Fibroblast of skin of scalp (primary cell): ENCODE measurements around the gene FUT7.
"Not testable (repeated sequence)": the region's sequence is repeated elsewhere in the genome, so short reads cannot be mapped to it uniquely, and the experiment has no call there.

ENCODE experiments used
- DNase-seq: peaks from one replicate; pipeline ENCODE4 v3.0.0-alpha.2; 2013

FUT7 gene

DNA sequence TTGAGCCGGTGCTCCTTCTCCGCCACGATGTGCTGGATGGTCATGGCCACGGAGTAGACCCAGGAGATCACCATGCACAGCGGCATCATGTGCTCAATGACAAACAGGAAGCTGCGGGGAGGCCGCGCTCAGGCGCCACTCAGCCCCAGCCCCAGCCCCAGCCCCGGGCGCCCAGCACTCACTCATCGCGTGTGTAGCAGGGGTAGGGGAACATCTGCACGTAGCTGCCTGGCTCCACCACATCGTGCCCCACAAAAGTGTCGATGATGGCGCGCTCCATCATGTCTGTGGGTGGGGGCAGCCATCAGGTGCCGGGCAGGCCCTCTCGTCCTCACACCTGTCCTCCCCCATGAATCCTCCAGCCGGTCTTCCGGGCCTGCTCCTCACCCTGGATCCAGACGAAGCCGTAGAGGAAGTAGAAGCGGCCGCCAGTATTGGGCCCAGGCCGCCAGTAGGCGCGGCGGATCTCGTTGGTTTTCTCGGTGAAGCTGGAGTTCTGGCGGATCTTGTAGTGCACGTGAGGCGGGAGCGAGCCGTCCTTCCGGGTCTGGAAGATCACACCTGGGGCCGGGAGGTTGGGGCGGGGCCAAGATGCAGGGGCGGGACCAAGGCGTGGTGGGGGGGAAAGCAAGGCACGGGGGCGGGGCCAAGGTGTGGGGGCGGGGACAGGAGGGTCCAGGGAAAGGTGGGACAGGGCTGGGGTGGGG is 13.9 kb downstream of the FUT7 start:
- no peak for DNase-seq

DNA sequence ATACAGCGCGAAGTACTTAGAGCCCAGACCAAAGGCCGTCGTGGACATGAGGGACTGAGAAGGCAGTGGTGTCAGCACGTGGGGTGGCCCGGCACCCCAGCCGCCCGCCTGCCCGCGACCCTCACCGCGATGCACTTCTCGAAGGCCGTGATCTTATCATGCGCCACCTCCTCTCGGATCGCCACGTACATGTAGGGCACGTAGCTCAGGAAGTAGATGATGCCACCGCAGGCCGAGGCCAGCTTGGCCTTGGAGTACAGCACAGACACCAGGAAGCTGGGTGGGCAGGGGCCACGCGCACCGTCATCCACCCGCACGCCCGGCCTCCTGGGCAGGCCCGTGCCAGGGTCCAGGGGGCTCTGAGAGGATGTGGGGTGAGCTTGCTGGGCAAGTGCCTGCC is 14.8 kb downstream of the FUT7 start:
- DNase-seq, result no peak

DNA sequence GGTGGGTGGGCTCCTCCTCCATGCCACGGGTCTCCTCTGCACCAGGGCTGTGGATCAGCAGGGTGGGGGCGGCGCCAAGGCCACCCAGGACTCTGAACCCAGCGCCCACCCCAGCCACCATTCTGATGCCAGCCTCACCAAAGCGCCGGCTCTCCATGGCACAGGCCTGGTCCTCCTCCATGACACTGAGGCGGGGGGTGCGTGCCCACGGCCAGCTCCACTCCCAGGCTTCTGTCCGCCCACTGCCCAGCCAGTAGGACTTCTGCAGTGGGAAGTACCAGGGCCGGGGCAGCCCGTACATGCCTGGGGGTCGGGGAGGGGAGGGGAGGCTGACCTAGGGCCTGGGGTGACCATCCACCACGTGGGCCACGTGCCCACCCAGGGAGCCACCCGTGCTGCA is 15.5 kb downstream of the FUT7 start:
- DNase-seq, result no peak

DNA sequence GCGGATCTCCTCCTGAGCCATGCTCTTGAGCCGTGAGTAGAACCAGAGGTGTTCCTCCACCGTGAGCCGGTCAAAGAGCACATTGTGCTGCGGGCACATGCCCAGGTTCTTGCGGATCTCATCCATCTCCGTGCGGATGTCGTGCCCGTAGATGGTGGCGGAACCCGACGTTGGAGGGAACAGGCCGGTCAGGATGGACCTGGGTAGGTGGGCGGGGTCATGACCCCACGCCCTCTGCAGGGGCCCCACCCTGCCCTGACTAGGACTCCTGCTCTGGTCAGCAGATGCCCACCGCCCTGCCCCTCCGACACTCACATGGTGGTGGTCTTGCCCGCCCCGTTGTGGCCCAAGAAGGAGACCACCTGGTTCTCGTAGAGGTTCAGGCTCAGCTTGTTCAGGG is 15.9 kb downstream of the FUT7 start:
- no peak for DNase-seq

DNA sequence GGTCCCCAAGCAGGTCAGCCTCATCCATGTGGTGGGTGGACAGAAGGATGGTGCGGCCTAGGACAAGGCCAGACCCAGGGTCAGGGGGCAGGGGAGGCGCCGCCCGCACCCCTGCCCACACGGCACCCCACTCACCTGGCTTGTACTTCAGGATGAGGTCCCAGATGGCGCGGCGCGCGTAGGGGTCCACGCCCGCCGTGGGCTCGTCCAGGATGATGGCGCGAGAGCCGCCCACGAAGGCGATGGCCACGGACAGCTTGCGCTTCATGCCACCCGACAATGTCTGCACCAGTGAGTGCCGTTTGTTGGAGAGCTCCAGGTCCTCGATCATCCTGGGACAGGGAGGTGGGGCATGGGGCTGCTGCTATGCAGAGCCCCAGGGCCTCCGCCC is 16.4 kb downstream of the FUT7 start:
- DNase-seq, result no peak

DNA sequence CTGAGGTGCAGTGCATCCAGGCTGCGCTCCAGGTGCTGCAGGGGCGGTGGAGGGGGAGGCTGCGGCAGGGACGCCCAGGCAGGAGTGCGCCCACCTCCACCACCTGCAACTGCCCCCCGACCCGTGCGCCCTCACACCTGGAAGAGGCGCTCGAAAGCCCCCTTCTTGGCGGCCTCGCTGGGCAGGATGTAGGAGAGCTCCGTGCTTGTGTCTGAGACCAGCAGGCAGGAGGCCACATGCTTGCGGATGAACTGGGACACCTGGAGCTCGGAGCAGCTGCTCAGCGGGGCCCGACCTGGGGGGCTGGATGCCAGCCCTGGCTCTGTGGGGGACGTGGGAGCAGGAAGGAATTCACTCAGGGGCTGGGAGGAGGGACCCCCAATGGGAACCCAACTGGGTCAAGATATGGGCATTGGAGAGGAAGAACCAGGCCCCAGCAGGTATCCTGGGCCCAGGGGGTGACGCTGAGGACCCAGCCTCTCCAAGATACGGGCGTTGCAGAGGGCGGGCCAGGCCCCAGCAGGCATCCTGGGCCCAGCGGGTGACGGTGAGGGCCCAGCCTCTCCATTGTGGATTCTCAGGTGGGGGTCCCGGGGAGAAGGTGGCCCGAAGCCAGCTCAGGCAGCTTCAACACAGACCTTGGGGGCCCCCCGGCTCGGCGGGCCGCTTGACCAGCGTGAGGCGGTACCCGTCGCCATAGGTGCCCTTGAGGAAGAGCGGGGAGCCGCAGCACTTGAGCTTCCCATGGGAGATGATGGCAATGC is 16.9 kb downstream of the FUT7 start:
- DNase-seq, result no peak

DNA sequence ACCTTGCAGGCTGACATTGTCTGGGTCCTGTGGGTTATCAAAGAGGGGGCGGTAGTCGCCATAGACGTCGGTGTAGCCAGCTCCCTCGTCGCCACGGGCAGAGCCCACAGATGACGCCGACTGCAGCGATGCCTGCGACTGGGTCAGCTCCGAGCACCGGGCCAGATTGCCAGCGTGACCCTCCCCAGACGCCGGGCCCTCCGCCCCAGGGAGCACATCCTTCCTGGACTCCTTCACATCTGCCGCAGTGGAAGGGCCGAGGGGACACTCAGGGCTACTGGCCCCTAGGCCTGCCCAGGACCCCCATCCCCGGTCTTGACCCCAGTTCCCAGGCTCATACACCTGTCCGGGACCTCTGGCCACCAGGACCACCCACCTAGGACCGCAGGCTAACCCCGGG is 17.7 kb downstream of the FUT7 start:
- DNase-seq, result no peak

DNA sequence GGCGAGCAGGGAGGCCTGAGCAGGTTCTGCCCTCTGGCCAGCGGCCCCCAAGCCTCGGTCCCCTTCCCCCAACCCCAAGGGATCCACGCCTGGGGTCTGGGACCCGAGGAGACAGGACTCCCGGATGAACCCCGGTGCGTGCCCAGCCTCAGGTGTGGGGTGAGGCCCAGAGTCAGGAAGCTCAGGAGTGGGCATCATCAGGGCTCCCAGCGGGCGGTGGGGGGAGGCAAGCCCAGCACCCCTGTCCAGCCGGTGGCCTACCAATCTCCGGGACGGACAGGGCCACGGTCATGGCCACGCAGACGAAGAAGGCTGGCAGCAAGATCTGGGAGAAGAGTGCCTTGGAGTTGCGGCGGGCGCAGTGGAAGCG is 18.3 kb downstream of the FUT7 start:
- DNase-seq, result no peak

DNA sequence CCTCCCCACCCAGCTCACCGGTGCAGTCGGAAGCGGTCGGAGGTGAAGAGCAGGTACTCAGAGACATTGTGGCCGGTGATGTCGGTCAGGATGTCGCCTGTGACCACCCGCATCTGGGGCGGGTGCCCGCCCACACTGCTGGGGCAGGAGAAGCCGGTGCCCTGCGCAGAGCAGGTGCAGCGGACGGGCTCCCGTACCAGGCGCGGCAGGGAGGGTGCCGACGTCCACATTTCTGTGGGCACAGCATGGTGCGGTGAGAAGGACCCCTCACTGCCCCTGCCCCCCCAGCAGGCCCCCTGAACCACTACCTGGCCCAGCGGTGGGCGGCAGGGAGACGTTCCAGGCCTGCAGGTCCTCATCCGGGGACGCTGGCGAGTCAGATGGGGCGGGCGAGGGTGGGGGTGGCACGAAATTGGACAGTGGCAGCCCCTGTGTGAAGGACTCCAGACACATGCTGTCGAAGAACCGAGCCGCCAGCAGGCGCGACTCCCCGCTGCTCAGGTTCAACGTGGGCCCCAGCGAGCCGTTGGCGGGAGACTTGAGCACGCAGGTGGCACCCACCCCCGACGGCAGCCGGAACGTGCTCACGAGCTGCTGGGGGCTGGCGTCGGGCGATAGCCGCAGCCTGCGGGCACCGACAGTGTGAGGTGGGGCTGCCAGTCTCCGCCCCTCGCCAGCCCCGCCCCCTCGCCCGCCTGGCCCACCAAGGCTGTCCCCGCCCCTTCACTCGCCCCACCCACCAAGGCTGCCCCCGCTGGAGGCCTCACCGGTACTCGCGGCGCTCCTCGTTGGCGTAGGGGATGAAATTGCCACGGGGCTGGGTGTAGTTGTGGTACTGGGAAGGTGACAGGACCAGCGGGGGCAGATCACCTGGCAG is 19.0 kb downstream of the FUT7 start:
- no peak for DNase-seq

DNA sequence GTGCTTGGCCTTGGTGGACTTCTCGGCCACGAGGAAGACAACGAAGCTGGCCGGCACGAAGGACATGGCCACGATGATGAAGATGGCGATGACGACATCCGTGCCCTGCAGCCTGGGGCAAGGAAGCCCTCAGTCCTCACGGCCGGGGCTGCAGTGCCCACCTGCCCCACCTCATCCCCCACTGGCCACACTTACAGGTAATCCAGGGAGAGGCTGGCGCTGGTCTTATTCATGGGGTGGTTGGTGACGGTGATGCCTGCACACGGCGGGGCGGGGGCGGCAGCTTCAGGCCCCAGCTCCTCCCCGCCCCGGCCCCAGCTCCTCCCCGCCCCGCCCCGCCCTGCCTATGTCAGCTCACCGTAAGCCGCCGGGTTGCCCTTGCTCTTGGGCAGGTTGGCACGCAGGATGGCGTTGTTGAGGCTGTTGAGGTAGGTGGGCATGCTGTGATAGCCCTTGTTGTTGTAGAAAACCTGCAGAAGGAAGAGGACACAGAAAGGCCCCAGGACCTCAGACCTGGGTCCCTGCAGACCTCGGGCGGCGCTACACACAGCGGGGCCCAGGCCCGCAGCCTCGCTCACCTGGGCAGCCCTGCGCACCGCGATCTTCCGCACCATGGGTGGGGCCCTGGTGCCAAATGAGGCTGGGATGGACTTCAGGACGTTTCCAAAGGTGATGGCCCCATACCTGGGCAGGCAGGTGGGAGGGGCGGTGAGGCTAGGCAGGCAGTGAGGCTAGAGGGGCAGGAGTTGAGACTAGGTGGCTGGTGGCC is 19.8 kb downstream of the FUT7 start:
- no peak for DNase-seq

DNA sequence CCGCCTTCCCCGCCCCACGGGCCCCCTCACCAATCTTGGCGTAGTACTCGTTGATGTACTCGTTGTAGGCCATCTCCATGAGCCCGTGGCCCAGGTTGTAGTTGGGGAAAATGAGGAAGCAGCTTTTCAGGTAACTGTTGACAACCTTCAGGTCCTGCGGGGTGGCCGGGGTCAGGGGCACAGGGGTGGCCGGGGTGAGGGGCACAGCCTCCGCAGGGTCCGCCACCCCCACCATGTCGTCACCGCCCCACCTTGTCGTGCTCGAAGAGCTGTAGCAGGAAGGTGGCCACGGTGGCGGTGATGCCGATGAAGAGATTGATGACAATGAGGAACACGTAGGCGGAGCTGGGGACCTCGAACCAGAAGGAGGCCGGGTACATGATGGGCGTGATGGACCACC is 20.7 kb downstream of the FUT7 start:
- DNase-seq, result no peak

DNA sequence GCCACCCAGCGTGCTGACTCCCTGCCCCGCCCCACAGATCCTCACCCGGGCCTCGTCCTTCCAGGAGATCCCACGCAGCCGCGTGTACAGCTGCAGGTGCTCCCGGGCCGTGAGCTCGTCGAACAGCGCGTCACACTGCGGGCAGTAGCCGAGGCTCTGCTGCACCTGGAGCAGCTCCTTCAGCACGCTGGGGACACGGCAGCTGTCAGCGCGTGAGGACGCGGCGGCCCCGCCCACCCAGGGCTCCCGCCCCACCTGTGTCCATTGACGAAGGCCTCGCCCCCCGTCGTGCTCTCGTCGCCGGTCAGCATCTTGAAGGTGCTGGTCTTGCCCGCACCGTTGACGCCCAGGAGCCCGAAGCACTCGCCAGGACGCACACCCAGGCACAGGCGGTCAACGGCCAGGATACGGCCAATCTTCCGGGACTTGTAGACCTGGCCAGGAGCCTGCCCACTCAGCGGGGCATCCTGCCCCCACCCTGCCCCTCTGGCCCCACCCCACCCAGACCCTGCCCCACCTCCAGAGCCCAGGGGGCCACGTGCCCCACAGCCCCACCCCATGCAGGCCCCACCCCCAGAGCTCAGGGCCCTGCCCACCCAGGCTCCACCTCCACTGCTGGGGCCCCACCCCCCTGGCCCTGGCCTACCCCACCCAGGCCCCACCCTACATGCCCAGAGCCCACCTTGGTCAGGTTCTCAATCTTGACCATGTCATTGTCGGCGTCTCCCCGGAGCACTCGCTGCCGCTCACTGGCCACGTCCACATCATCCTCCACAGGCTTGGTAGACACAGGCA is 21.8 kb downstream of the FUT7 start:
- DNase-seq, result no peak

DNA sequence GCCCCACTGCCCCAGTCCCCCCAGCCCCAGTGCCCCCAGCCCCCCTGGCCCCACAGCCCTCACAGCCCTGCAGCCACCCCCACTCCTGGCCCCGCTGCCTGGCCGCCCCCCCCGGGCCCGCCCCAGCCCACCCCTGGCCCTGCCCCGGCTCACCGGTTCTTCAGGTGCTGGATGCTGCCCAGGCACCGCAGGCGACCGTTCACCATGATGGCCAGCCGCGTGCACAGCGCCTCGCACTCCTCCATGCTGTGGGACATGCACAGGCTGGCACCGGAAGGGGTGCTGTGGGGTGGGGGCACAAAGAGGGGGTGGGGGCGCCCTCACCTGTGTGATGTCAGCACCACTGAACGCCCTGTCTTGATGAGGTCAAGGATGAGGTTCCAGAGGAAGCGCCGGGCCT is 22.7 kb downstream of the FUT7 start:
- no peak for DNase-seq

DNA sequence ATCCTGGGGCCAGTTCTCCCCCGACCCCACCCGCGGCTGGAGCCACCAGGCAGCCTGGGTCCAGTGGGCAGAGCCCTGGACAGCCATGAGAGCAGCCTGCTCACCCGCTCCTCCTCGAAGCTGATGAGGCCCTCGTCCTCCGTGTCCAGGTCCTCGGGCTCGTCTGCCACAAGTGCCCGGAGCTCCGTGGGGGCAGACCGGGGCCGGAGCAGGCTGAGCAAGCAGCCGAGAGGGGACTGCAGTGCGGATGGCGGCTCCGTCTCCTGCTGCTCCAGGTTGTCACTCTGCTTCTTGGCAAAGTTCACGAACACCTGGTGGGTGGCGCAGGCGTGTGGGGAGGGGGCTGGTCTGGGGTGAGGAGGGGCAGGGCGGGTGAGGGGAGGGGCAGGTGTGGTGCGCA is 23.6 kb downstream of the FUT7 start:
- no peak for DNase-seq

DNA sequence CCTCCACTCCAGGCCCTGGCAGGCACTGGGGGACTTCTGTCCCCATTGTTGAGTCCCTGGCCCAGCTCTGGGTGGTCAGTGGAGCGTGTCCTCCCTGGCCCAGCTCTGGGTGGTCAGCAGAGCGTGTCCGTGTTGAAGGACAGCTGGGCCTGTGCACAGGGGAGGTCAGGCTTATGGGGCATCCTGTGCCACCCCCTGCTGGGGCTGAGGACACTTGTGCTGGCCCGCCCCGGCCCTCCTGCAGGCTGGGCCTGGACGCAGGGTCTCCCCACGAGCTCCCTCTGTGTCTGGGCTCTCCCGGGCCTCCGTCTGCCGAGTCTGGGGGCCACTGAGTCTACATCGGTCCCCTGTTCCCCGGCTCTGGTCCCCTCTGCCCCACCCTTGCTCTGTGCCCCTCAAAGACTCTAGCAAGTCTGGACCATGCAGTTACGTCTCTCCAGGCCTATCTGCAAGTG is 24.0 kb downstream of the FUT7 start:
- DNase-seq, result no peak

DNA sequence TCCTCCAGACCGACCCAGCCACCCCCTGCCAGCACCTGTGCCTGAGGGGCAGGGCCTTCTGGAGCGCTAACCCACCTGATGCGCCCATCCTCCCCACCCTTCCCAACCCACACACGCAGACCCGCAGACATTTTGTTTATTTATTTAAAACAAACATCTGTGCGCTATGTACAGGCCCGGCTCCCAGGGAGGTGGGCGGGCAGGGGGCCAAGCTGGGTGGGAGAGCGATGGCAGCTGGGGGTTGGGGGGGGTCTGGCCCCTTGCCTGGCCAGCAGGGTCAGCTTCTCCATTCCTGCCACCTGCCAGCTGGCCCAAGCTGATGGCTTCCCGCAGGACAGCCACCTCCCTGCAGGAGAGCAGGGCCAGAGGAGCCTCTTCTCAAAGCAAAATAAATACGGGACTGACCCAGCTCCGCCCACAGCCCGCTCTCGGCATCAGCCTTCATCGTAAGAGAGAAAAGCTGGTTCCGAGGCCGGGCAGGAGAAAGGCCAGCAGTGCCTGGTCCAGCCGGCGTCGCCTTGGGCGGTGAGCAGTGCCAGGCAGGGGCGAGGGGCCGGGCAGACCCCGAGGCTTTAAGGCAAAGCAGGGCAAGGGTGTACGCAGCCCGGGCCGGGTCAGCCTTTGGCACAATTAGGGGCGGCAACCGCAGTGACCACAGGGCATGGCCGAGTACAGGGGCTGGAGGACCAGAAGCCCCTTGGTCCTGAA is 24.6 kb downstream of the FUT7 start:
- no peak for DNase-seq

DNA sequence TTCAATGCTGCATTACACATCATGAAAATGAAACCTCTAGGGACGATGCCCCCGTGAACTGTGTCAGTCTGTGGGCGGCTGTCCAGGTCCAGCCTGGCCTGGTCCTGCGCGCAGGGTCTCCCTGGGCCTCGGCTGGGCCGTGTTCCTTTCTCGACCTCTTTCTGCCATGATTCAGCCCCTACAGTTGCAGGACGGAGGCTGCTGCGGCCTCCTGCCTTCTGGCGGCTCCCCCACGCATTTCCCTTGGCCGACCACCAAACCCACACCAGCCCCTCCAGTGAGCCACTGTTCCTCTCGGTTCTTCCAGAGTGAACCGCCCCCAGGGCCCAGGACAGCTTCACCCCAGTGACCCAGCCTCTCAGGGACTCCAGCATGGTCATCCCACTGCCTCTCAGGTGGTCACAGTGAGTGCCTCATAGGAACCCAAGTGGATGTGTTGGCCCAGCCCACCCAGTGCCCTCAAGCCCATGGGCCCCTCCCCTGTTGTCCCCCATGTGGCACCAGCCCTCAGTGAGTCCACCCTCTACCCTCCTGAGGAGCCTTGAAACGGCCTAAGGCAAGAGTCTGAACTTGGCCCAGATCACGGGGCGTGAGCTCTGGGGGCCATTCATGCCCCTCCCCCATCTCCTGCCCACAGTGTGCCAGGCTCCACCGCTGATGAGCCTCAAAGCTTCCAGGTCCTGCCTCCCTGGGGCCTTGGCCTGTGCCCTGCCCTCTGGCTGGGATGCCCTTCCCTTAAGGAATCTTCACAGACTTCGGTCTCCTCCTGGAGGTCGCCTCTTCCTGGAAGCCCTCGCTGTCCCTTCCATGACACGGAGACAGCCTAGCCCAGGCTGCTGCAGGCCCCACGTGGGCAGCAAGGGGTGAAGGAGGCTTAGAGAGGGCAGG is 25.5 kb downstream of the FUT7 start:
- no peak for DNase-seq

DNA sequence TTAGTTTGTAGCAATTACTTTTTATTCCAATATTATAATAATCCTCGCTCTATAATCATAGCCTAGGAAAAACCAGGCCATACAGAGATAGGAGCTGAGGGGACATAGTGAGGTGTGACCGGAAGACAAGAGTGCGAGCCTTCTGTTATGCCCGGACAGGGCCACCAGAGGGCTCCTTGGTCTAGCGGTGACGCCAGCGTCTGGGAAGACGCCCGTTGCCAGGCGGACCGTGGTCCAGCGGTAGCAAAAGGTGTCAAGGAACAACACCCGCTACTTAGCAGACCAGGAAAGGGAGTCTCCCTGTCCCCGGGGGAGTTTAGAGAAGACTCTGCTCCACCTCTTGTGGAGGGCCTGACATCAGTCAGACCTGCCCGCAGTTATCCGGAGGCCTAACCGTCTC is 27.6 kb downstream of the FUT7 start:
- DNase-seq, result not testable (repeated sequence)

DNA sequence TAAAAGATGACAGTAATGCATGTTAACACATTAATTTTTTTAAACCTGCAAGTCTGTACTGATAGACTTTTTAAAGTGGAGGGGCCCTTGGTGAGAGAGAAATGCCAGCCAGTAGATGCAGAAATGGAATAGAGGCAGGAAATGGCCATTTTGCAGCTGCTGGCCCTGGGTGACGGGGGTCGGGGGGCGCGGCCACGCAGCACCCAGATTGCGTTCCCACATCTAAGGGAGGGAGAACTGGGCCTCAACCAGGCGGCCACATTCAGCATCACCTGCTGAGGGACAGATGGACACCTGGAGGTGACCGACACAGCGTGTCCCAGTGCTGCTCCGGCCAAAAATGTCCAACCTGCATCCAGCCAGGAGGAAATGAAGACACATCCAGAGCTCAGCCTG is 29.2 kb downstream of the FUT7 start:
- DNase-seq, result no peak
